Astrocyte of the cerebellum (primary cell): ENCODE measurements around the gene TMCC3.
"Not testable (repeated sequence)": the region's sequence is repeated elsewhere in the genome, so short reads cannot be mapped to it uniquely, and the experiment has no call there.

Experiments used
- DNase-seq: peaks from one replicate; pipeline ENCODE4 v3.0.0-alpha.2; 2011; ENCODE audit warnings: low read depth
- H3K4me3 ChIP-seq: 2 replicates; pipeline ENCODE4 v1.5.1; 2011; ENCODE audit warnings: mild to moderate bottlenecking, low read depth, low read length, moderate library complexity
- in situ Hi-C: cut with HindIII; loops from 2 replicates; pipeline ENCODE4 v1.10.0; 2017; ENCODE audit warnings: low sequenced_read_pairs
- TF ChIP-seq, protein P1 (sequence below): IDR thresholded peaks from 2 replicates; pipeline ENCODE4 v1.5.1; 2012; ENCODE audit warnings: low read length, low read depth, moderate library complexity, mild to moderate bottlenecking; ENCODE audit errors: missing control alignments

TMCC3 gene

DNA sequence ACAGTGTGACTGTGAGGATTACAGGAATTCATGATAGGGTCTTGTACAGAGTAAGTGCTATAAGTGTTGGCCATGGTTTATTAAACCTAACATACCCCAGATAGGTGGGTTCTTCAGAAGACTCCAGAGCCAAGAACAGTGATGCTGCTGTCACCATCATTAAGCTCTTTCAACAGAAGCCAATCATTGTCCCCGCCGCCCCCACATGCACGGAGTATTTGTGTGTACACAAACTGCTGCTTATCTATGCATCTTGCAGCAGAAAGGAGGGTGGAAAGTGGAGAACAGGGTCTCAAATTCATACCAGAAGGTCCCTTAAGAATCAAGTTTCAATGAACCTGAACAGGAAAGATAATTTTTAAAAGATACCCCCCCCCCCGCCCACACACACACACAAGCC is 51.2 kb downstream of the TMCC3 start:
- TF ChIP-seq, protein P1, sequence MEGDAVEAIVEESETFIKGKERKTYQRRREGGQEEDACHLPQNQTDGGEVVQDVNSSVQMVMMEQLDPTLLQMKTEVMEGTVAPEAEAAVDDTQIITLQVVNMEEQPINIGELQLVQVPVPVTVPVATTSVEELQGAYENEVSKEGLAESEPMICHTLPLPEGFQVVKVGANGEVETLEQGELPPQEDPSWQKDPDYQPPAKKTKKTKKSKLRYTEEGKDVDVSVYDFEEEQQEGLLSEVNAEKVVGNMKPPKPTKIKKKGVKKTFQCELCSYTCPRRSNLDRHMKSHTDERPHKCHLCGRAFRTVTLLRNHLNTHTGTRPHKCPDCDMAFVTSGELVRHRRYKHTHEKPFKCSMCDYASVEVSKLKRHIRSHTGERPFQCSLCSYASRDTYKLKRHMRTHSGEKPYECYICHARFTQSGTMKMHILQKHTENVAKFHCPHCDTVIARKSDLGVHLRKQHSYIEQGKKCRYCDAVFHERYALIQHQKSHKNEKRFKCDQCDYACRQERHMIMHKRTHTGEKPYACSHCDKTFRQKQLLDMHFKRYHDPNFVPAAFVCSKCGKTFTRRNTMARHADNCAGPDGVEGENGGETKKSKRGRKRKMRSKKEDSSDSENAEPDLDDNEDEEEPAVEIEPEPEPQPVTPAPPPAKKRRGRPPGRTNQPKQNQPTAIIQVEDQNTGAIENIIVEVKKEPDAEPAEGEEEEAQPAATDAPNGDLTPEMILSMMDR = no peak
- H3K4me3 ChIP-seq = no peak overlapping the region
- in situ Hi-C loops = no loop called here
- no peak for DNase-seq

- DNase-seq = no peak
- no peak overlapping the region for H3K4me3 ChIP-seq
- TF ChIP-seq, protein P1 = no peak
- in situ Hi-C loops = no loop called here
These were observed 53.1 kb downstream of the TMCC3 start for GRCh38 chr12:94597268-94597667.

DNA sequence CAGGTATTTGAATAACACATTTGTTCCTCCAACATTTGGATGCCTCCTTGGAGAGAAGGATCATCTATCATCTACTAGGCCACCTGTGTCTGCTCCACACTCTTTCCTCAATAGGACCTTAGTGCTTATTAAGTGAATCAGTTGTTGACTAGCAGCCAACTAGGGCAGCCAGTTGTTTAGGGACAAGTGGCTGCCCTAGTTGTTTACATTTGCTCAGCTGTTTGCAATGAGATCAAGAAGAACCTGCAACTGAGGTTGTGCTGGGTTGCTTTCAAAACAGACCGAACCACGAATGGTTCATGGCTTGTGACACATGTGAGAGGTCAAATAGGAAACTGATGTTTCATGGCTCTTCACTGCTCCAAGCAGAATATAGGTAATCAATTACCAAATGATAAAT is 53.8 kb downstream of the TMCC3 start:
- DNase-seq = no peak
- in situ Hi-C loops = no loop called here
- H3K4me3 ChIP-seq = no peak overlapping the region
- TF ChIP-seq, protein P1 = no peak

DNA sequence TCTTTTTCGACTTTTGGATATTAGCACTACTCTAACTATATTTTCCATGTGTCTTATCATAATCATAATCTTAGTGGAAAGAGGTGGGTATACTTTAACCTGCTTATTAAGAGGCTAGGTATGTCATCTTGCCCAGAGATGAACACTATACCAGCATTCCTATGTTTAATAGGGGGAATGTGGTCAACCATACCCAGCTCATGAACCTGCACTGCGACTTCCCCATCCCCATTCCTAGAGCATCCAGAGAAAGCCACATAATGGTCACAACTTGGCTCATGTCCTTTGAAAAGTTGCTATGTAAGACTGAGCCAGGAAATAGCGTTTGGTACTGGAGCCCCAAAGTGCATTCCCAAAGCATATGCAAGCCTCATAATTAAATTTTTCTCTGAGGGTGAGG is 55.2 kb downstream of the TMCC3 start:
- in situ Hi-C loops = no loop called here
- DNase-seq = no peak

GRCh38 chr12:94594443-94594825 is 55.9 kb downstream of the TMCC3 start:
- in situ Hi-C loops = no loop called here

More for the DNA sequence above, 55.2 kb downstream of the TMCC3 start:
- TF ChIP-seq, protein P1 = no peak
- H3K4me3 ChIP-seq = no peak overlapping the region

DNA sequence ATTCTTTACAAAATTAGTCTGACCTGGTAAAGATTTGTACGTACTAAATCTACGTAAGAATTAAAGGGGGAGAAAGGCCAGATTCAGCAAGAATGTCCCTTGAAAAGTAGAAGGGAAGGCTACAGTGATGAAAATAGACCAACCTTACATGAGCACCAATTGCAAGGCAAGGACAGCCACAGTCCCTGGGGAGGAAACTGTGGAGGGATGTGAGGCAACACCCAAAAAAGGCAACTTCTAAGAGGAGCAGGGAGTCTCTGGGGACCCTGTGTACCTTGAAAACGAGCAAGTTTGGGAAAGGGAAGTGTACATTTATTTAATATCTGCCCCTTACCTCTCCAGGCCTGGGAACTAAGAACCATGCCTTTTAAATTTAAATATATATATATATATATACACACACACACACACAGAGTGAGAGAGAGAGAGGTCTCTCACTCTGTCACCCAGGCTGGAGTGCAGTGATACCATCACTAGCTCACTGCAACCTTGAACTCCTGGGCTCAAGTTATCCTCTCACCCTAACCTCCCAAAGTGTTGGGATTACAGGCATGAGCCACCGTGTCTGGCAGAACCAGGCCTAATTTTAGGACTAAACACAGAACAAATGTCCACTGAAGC is 56.4 kb downstream of the TMCC3 start:
- DNase-seq = no peak
- no peak overlapping the region for H3K4me3 ChIP-seq
- TF ChIP-seq, protein P1 = no peak
- in situ Hi-C loops = no loop called here

More at GRCh38 chr12:94594443-94594825, 55.9 kb downstream of the TMCC3 start:
- TF ChIP-seq, protein P1 = no peak
- no peak for DNase-seq
- no peak overlapping the region for H3K4me3 ChIP-seq

- in situ Hi-C loops, DNase-seq, H3K4me3 ChIP-seq: not testable (repeated sequence)
These were observed 57.6 kb downstream of the TMCC3 start for GRCh38 chr12:94592723-94593122.
